CD4-positive, CD25-positive, alpha-beta regulatory T cell (primary cell): ENCODE results near the gene ESYT3. TPM values are rescaled to one million over a fixed set of nuclear protein-coding genes. Genes with fewer than 3 reads are reported as not detected.
"Not testable (repeated sequence)": the region's sequence is repeated elsewhere in the genome, so short reads cannot be mapped to it uniquely, and the experiment has no call there.

ENCODE experiments used
- ATAC-seq, 2 donors: fragments of 150-1000 bp; cut with Tn5 transposase; one replicate each; pipeline ENCODE4 v1.10.0; 2021; ENCODE audit warnings: low read depth in 2 of 2, moderate number of reproducible peaks in 2 of 2, moderate library complexity in 1 of 2
- DNase-seq, 3 donors: peaks; one replicate each; pipeline versions ENCODE4 v3.0.0 to v3.0.0-alpha.2; 2012 to 2022; ENCODE audit warnings: mixed read lengths in 1 of 3
- H3K27ac ChIP-seq: one replicate; pipeline ENCODE4 v1.7.0; 2013; ENCODE audit warnings: mild to moderate bottlenecking, low read length; ENCODE audit not compliant: insufficient read depth, poor library complexity, severe bottlenecking
- H3K27me3 ChIP-seq: one replicate; pipeline ENCODE4 v1.7.0; 2013; ENCODE audit warnings: low read length; ENCODE audit not compliant: control insufficient read depth, insufficient read depth
- H3K36me3 ChIP-seq: one replicate; pipeline ENCODE4 v1.7.0; 2013; ENCODE audit warnings: mild to moderate bottlenecking, low read length, moderate library complexity; ENCODE audit not compliant: control insufficient read depth, insufficient read depth
- H3K4me1 ChIP-seq: 2 replicates; pipeline ENCODE4 v1.7.0; 2013; ENCODE audit warnings: mild to moderate bottlenecking, low read length; ENCODE audit not compliant: insufficient read depth, control insufficient read depth, poor library complexity, severe bottlenecking
- H3K4me3 ChIP-seq: one replicate; pipeline ENCODE4 v1.7.0; 2013; ENCODE audit warnings: low read depth, mild to moderate bottlenecking, low read length, moderate library complexity
- H3K9me3 ChIP-seq, 2 experiments: 1 replicate in 1 of 2; 2 replicates in 1 of 2; pipeline ENCODE4 v1.7.0; 2013; ENCODE audit warnings: low read length in 2 of 2, mild to moderate bottlenecking in 1 of 2, moderate library complexity in 1 of 2; ENCODE audit not compliant: control insufficient read depth in 2 of 2
- H3K27ac Mint-ChIP-seq, 3 donors: one replicate each; pipeline ENCODE4 v1.8.0; 2020 to 2022; ENCODE audit warnings: mild to moderate bottlenecking in 3 of 3, mixed read lengths in 3 of 3, moderate library complexity in 2 of 3
- H3K27me3 Mint-ChIP-seq: one replicate; pipeline ENCODE4 v1.8.0; 2022; ENCODE audit warnings: mild to moderate bottlenecking, mixed read lengths
- H3K36me3 Mint-ChIP-seq: one replicate; pipeline ENCODE4 v1.8.0; 2020; ENCODE audit warnings: mixed read lengths
- H3K4me1 Mint-ChIP-seq, 4 donors: one replicate each; pipeline ENCODE4 v1.8.0; 2020 to 2022; ENCODE audit warnings: mixed read lengths in 4 of 4, mild to moderate bottlenecking in 1 of 4
- H3K4me3 Mint-ChIP-seq, 4 donors: one replicate each; pipeline ENCODE4 v1.8.0; 2020 to 2022; ENCODE audit warnings: mild to moderate bottlenecking in 4 of 4, mixed read lengths in 4 of 4, moderate library complexity in 3 of 4
- H3K9me3 Mint-ChIP-seq, 7 donors: one replicate each; pipeline ENCODE4 v1.8.0; 2020 to 2022; ENCODE audit warnings: mixed read lengths in 7 of 7, mild to moderate bottlenecking in 3 of 7, moderate library complexity in 2 of 7
- polyA plus RNA-seq, 4 donors: library from polyadenylated mRNA; unstranded; fragments of 300-500 nt; fragmentation: Illumina TruSeq; gene quantifications; one replicate each; pipeline ENCODE4 v1.2.3, GENCODE V29; 2021
- total RNA-seq: library from RNA; stranded (reverse); gene quantifications from one replicate; pipeline ENCODE4 v1.2.3, GENCODE V29; 2022

ESYT3 gene
- total and polyA plus RNA-seq, 5 donors from 2014 or later: 0.17 TPM; not detected in 4

DNA sequence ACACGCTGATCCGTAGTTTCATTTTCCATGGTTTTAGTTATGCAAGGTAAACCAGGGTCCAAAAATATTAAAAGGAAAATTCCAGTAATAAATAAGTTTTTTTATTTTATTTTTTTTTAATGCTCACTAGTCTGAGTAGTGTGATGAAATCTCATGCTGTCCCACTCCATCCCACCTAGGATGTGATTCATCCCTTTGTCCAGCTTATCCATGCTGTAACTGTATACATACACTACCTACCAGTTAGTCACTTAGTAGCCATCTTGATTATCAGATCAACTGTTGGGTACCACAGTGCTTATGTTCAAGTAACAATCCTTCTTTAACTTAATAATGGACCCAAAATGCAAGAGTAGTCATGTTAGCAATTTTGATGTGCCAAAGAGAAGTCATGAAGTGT lies 75.2 kb downstream of the ESYT3 start:
- H3K27ac ChIP-seq: no peak overlapping the region
- H3K4me1 ChIP-seq: peaks cover 8% of the 10 kb centered on the region
- DNase-seq (no peak), ATAC-seq (no peak)
- Mint-ChIP-seq H3K27ac (no peak overlapping the region), H3K4me1 (peaks cover 6 to 28% (median 10%) of the 10 kb centered on the region in 4 donors), H3K4me3 (no peak overlapping the region), H3K36me3 (peaks cover 4% of the 10 kb centered on the region), H3K9me3 (peaks cover 0 to 2% (median 0%) of the 10 kb centered on the region in 7 donors), H3K27me3 (no peaks in the 10 kb centered on the region)
- no peaks in the 10 kb centered on the region for H3K9me3 ChIP-seq
- H3K36me3 ChIP-seq: no peaks in the 10 kb centered on the region
- no peaks in the 10 kb centered on the region for H3K27me3 ChIP-seq
- H3K4me3 ChIP-seq: no peak overlapping the region

DNA sequence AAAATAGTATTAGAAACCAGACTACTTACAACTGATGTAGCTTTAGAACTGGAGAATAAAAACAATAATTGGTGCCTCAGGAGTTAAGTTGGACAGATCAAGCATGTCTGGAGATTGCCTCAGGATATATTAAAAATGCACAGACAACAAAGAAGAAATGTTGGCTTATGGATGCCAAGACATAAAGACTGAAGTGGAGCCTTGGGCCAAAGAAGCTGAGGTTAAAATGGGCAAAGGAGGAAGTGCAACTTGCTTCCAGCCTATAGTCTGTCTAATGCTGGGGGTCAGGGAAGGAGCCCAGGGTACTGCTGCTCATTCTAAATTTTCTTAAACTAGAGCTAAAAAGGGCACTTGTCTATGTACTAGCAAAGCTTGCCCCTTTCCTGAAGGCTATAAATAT lies 77.5 kb downstream of the ESYT3 start:
- H3K9me3 Mint-ChIP-seq: peaks cover 0 to 2% (median 0%) of the 10 kb centered on the region in 7 donors
- H3K4me1 Mint-ChIP-seq: peaks cover 6 to 28% (median 10%) of the 10 kb centered on the region in 4 donors
- peaks cover 15% of the 10 kb centered on the region for H3K36me3 Mint-ChIP-seq
- no peaks in the 10 kb centered on the region for H3K27me3 Mint-ChIP-seq
- H3K4me3 Mint-ChIP-seq: no peak overlapping the region
- no peak overlapping the region for H3K27ac ChIP-seq
- no peak overlapping the region for H3K4me3 ChIP-seq
- no peaks in the 10 kb centered on the region for H3K27me3 ChIP-seq
- ATAC-seq (no peak), DNase-seq (no peak)
- H3K27ac Mint-ChIP-seq: peak overlapping the region in 1 of 3 donors; percentile 47
- no peaks in the 10 kb centered on the region for H3K36me3 ChIP-seq
- no peaks in the 10 kb centered on the region for H3K9me3 ChIP-seq
- peaks cover 8% of the 10 kb centered on the region for H3K4me1 ChIP-seq

GRCh38 chr3:138513090-138513843 lies 78.9 kb downstream of the ESYT3 start:
- Histone ChIP-seq H3K9me3 (no peaks in the 10 kb centered on the region), H3K4me1 (peaks cover 8% of the 10 kb centered on the region), H3K4me3 (no peak overlapping the region), H3K27me3 (no peaks in the 10 kb centered on the region), H3K36me3 (no peaks in the 10 kb centered on the region), H3K27ac (no peak overlapping the region)
- peaks cover 6 to 28% (median 10%) of the 10 kb centered on the region in 4 donors for H3K4me1 Mint-ChIP-seq
- no peak overlapping the region for H3K27ac Mint-ChIP-seq
- H3K36me3 Mint-ChIP-seq: peaks cover 19% of the 10 kb centered on the region
- peaks cover 0 to 5% (median 0%) of the 10 kb centered on the region in 7 donors for H3K9me3 Mint-ChIP-seq
- no peak for ATAC-seq
- H3K27me3 Mint-ChIP-seq: no peaks in the 10 kb centered on the region
- no peak overlapping the region for H3K4me3 Mint-ChIP-seq
- DNase-seq: peak in 1 of 3 donors; percentile 78

DNA sequence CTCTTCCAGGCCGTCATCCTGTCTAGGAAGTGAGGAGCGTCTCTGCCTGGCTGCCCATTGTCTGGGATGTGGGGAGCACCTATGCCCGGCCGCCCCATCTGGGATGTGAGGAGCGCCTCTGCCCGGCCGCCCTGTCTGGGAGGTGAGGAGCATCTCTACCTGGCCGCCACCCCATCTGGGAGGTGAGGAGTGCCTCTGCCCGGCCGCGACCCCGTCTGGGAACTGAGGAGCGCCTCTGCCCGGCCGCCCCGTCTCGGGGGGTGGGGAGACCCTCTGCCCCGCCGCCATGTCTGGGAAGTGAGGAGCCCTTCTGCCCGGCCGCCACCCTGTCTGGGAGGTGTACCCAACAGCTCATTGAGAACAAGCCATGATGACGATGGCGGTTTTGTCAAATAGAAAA lies 87.0 kb downstream of the ESYT3 start:
- Mint-ChIP-seq H3K9me3 (peaks cover 0 to 14% (median 0%) of the 10 kb centered on the region in 7 donors), H3K36me3 (peaks cover 33% of the 10 kb centered on the region)
- not testable (repeated sequence) for H3K36me3 ChIP-seq, H3K27ac ChIP-seq, ATAC-seq, H3K4me1 ChIP-seq, DNase-seq, H3K4me3 ChIP-seq, H3K27me3 Mint-ChIP-seq, H3K27ac Mint-ChIP-seq, H3K4me1 Mint-ChIP-seq, H3K27me3 ChIP-seq, H3K9me3 ChIP-seq, H3K4me3 Mint-ChIP-seq

Other genes with a start within 250 kb of the ESYT3 start
- 98.1 TPM for gene ARMC8, start 247.3 kb upstream of the ESYT3 start, total RNA-seq
- gene ARMC8, start 247.3 kb upstream of the ESYT3 start, polyA plus RNA-seq: 10 to 100 TPM; 47.2 to 71.2 (median 53.8) TPM
- not detected for gene NME9, start 104.8 kb upstream of the ESYT3 start, total RNA-seq
- 1 to 10 TPM in 1 of 4 donors, under 1 TPM in 3; 0.33 to 1.3 (median 0.71) TPM for gene NME9, start 104.8 kb upstream of the ESYT3 start, polyA plus RNA-seq
- not detected for gene MRAS, start 86.0 kb upstream of the ESYT3 start, total RNA-seq
- not detected for gene MRAS, start 86.0 kb upstream of the ESYT3 start, polyA plus RNA-seq
- 15.6 TPM for gene CEP70, start 159.6 kb downstream of the ESYT3 start, total RNA-seq
- gene CEP70, start 159.6 kb downstream of the ESYT3 start, polyA plus RNA-seq: 1 to 10 TPM; 3.8 to 8.3 (median 5.5) TPM
- gene FAIM, start 174.2 kb downstream of the ESYT3 start, total RNA-seq: 1.7 TPM
- 1 to 10 TPM; 5.4 to 9.7 (median 8.5) TPM for gene FAIM, start 174.2 kb downstream of the ESYT3 start, polyA plus RNA-seq